ENCODE results near the gene RPL35A.
"Not testable (repeated sequence)": the region's sequence is repeated elsewhere in the genome, so short reads cannot be mapped to it uniquely, and the experiment has no call there.

Gene RPL35A

DNA sequence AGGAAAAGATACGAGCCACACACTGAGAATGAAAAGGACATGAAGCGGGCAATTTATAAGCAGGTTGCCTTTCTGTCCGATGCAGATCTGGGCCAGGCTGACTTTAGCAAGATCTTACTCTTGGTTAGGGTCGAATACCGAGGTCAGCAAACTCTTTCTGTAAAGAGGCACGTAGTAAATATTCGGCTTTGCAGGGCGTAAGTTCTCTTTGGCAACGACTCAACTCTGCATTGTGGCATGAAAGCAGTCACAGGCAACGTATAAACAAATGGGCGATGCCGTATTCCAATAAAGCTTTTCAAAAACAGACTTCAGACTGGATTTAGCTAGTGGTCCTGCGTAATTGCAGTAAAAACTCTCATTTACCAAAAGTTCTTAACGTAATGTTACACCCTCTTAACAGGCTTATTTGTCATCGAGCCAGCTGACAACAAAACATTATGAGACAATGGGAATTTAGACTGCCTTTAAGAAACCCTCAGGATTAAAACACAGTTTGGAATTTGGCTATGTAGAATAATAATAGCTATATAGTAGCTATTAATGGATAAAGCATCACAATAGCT is 13.1 kb upstream of the RPL35A start:
- peaks cover 3% of the 10 kb centered on the region for H3K4me1 Mint-ChIP-seq
- CTCF ChIA-PET, result interaction anchor here (0.6 to 2.1 kb wide), 3 partner anchors 8 to 32 kb away, joined by 3 to 5 read pairs (median 4); no protein-coding TSS in a partner anchor

DNA sequence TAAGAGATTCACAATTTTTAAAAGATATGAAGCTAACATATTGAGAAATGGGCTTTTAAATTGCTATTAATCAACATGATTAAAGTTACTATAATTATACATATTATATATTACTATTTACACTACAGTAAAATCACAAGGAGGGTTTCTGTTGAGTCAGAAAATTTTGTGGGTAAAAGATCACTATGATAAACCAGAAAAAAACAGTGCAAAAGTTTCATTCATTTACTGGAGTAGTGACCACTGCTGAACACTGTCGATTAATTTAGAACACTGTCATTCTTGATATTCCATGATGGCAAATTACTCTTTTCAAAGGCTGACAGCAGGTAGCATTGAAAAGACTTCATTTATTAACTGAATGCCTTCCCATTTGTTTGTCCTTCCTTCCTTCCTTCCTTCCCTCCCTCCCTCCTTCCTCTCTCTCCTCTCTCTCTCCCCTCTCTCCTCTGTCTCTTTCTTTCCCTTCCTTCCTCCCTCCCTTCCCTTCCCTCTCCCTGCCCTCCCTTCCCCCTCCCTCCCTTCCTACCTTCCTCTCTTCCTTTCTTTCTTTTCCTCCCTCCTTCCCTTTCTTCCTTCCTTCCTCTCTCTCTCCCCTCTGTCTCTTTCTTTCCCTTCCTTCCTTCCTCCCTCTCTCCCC is 9.1 kb upstream of the RPL35A start:
- no peak overlapping the region for H3K27ac Mint-ChIP-seq

More for the DNA sequence above, 13.1 kb upstream of the RPL35A start:
- no peaks in the 10 kb centered on the region for H3K9me3 Mint-ChIP-seq
- H3K27me3 Mint-ChIP-seq, result no peaks in the 10 kb centered on the region
- no peak overlapping the region for H3K4me3 Mint-ChIP-seq
- peaks cover 2% of the 10 kb centered on the region for H3K36me3 Mint-ChIP-seq
- H3K27ac Mint-ChIP-seq, result no peak overlapping the region
- DNase-seq, result no peak

DNA sequence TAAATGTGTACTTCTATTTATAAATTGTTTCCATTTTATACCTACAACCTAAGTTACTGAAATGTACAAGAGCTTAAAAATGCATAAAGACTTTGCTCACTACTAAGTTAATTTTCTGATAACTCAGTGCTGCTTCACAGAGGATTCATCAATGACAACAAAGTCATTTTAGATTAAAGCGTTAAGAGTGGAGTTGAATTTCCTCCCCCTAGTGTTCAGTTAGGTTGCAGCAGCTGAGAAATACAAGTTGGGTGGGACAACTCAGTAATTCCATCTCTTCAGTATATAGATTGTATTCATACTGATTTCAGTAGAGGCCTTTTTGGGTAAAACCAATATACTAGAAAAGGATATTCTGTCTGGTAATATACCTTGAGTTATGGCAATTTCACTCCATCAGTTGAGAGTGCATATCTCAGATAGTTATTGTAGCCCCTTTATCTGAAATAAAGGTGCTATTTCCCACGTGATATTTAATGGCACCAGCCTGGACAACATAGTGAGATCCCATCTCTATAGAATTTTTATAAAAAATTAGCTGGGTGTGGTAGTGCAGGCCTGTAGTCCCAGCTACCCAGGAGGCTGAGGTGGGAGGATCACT is 6.9 kb upstream of the RPL35A start:
- H3K9me3 Mint-ChIP-seq, result no peaks in the 10 kb centered on the region
- H3K27ac Mint-ChIP-seq, result no peak overlapping the region
- H3K4me1 Mint-ChIP-seq, result peaks cover 3% of the 10 kb centered on the region
- H3K27me3 Mint-ChIP-seq, result peaks cover 5% of the 10 kb centered on the region
- peak; percentile 40 for DNase-seq
- CTCF ChIA-PET, result interaction anchor here (1.1 to 2.4 kb wide), 7 partner anchors 13 to 343 kb away, joined by 3 to 23 read pairs (median 3); no protein-coding TSS in a partner anchor
- H3K4me3 Mint-ChIP-seq, result no peak overlapping the region
- H3K36me3 Mint-ChIP-seq, result peaks cover 2% of the 10 kb centered on the region

More for the DNA sequence above, 9.1 kb upstream of the RPL35A start:
- CTCF ChIA-PET, result interaction anchor here (2.4 kb wide), 1 partner anchor 34 kb away, joined by 23 read pairs; no protein-coding TSS in a partner anchor
- H3K4me3 Mint-ChIP-seq, result no peak overlapping the region
- peaks cover 3% of the 10 kb centered on the region for H3K4me1 Mint-ChIP-seq
- no peaks in the 10 kb centered on the region for H3K27me3 Mint-ChIP-seq
- H3K9me3 Mint-ChIP-seq, result no peaks in the 10 kb centered on the region
- peaks cover 2% of the 10 kb centered on the region for H3K36me3 Mint-ChIP-seq
- no peak for DNase-seq

DNA sequence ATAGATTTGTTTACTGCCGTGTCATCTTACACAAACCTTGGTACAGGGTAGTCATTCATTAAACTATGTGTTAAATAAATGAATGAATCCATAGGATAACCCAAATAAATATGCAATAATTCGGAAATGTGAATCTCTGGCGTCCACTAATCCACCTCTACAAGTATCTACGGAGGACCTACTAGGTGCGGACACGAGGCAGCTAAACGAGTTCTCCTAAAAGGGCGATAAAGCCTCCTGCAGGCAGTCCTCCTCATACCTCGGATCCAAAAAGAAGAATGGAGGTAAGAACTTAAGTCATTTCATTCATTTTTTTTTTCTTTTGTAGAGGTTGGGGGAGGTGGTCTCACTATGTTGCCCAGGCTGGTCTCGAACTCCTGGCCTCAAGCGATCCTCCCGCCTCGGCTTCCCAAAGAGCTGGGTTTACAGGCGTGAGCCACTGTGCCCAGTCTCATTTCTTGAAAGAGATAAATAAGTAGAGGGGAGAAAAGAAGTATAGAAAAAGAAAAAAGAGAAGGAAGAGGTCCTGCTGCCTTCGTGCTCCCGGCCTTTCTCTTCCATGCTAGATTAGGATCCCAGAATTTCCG is 706 bp upstream of the RPL35A start:
- CTCF ChIA-PET, result interaction anchor here (1.0 to 1.5 kb wide), 2 partner anchors 42 to 131 kb away, joined by 3 to 7 read pairs; no protein-coding TSS in a partner anchor
- DNase-seq, result no peak
- Mint-ChIP-seq H3K27me3 (peaks cover 5% of the 10 kb centered on the region), H3K4me3 (peak overlapping the region; percentile 93), H3K4me1 (peaks cover 41% of the 10 kb centered on the region), H3K36me3 (peaks cover 35% of the 10 kb centered on the region), H3K9me3 (no peaks in the 10 kb centered on the region), H3K27ac (peak overlapping the region; percentile 97)

DNA sequence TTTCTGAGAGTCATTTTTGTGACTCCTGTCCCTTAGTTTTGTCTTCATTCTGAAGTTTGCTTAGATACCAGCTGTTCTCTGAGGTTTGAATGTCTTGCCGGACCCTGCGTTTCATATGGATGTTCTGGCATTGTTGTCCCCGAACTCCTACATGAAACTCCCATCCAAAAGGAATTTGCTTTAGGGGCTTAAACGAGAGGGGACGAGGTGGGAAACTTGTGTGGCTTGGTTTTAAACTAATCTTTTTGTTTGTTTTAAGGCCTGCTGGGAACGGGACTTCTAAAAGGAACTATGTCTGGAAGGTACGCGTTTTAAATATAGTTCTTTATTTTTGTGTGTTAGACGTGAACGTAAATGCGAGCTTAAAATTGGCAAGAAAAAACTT is 679 bp downstream of the RPL35A start:
- CTCF ChIA-PET, result interaction anchor here (1.0 kb wide), 1 partner anchor 129 kb away, joined by 3 read pairs; no protein-coding TSS in a partner anchor
- Mint-ChIP-seq H3K36me3 (peaks cover 47% of the 10 kb centered on the region), H3K4me1 (peaks cover 48% of the 10 kb centered on the region), H3K27ac (peak overlapping the region; percentile 97), H3K27me3 (peaks cover 5% of the 10 kb centered on the region), H3K9me3 (no peaks in the 10 kb centered on the region), H3K4me3 (peak overlapping the region; percentile 93)
- DNase-seq, result no peak

DNA sequence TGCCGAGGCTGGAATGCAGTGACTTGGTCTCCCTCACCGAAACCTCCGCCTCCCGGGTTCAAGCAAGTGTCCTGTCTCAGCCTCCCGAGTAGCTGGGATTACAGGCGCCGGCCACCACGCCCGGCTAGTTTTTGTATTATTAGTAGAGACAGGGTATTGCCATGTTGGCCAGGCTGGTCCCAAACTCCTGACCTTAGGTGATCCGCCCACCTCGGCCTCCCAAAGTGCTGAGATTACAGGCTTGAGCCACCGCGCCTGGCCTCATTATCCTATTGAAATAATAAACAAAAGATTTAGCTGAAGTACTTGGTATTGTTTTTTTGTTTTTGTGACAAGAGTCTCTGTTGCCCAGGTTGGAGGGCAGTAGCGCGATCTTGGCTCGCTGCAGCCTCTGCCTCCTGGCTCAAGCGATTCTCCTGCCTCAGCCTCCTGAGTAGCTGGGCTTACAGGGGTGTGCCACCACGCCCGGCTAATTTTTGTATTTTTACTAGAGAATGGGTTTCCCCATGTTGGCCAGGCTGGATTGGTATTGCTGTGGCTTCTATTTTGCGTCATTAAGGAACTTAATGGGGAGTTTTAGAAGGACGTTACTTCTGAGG is 1.5 kb downstream of the RPL35A start:
- H3K9me3 Mint-ChIP-seq, result no peaks in the 10 kb centered on the region
- peak overlapping the region; percentile 97 for H3K27ac Mint-ChIP-seq
- DNase-seq, result no peak
- peaks cover 54% of the 10 kb centered on the region for H3K36me3 Mint-ChIP-seq
- peak overlapping the region; percentile 93 for H3K4me3 Mint-ChIP-seq
- CTCF ChIA-PET, result interaction anchor here (1.0 kb wide), 1 partner anchor 129 kb away, joined by 3 read pairs; no protein-coding TSS in a partner anchor
- peaks cover 48% of the 10 kb centered on the region for H3K4me1 Mint-ChIP-seq
- peaks cover 5% of the 10 kb centered on the region for H3K27me3 Mint-ChIP-seq

DNA sequence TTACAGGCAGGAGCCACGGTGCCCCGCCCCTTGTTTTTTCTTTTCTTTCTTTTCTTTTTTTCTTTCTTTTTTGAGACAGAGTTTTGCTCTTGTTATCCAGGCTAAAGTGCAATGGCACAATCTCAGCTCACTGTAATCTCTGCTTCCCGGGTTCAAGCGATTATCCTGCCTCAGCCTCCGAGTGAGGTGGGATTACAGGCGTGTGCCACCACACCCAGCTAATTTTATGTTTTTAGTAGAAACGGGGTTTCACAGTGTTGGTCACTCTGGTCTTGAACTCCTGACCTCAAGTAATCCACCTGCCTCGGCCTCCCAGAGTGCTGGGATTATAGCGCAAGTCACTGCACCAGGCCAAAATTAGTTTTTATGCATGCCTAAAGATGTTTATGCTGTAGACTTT is 2.5 kb downstream of the RPL35A start:
- H3K27ac Mint-ChIP-seq, result no peak overlapping the region
- H3K9me3 Mint-ChIP-seq, result no peaks in the 10 kb centered on the region
- peaks cover 2% of the 10 kb centered on the region for H3K27me3 Mint-ChIP-seq
- CTCF ChIA-PET, result no interaction called here
- H3K36me3 Mint-ChIP-seq, result peaks cover 64% of the 10 kb centered on the region
- no peak for DNase-seq
- H3K4me1 Mint-ChIP-seq, result peaks cover 57% of the 10 kb centered on the region
- H3K4me3 Mint-ChIP-seq, result peak overlapping the region; percentile 30

DNA sequence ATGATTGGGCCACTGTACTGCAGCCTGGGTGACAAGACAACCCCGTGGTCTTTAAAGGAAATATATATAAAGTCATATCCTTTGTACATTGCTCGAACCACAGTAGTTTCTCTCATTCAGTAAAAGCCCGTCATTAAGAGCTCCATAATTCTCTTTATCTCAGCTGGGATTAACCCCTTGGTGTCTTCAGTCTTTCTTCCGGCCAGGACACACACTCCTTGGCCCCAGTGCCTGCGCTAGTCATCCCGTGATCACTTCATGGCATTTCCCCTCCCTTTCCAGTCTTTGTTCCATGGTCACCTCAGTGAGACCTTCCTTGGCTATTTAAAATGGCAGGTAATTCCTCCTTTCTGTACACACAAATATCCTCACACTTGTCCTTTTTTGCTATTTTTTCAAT is 3.3 kb downstream of the RPL35A start:
- Mint-ChIP-seq H3K27me3 (no peaks in the 10 kb centered on the region), H3K27ac (peak overlapping the region; percentile 58), H3K9me3 (no peaks in the 10 kb centered on the region), H3K4me3 (peak overlapping the region; percentile 30), H3K36me3 (peaks cover 70% of the 10 kb centered on the region), H3K4me1 (peaks cover 65% of the 10 kb centered on the region)
- CTCF ChIA-PET, result no interaction called here
- DNase-seq, result no peak

DNA sequence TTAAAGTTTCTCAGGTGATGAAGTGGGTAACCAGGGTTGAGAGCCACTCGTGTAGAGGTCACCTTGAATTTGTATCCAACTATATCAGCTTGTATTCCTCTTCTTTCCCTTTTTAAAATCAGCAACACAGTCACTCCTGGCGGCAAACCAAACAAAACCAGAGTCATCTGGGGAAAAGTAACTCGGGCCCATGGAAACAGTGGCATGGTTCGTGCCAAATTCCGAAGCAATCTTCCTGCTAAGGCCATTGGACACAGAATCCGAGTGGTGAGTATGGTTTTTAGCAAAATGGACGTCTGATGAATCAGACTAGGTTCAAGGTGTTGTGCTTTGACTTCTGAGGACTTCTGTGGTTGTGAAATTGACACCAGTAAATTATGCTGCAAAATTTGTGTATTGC is 3.9 kb downstream of the RPL35A start:
- Mint-ChIP-seq H3K36me3 (peaks cover 73% of the 10 kb centered on the region), H3K4me3 (no peak overlapping the region), H3K27ac (no peak overlapping the region), H3K4me1 (peaks cover 70% of the 10 kb centered on the region), H3K9me3 (no peaks in the 10 kb centered on the region), H3K27me3 (no peaks in the 10 kb centered on the region)
- DNase-seq, result no peak
- CTCF ChIA-PET, result no interaction called here

DNA sequence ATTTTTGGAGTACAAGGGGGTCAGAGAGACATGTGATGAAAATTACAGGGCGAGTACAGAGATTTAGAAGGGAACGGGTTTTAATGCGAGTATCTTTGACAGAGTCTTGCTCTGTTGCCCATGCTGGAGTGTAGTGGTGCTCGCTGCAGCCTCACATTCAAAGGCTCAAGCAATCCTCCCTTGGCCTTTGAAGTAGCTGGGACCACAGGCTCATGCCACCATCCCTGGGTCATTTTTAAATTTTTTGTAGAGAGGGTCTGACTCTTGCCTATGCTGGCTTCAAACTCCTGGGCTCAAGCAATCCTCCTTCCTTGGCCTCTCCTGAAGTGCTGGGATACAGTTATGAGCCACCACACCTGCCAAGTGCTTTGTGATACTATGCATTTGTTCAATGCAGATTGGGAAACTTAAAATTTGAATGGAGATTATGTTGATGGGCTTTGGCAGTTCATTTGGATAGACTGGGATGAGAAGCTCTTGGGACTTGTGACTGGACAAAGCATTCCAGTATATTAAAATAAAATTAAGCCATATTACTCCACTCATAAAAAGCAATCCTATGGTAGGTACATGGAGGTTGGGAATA is 6.0 kb downstream of the RPL35A start:
- H3K27me3 Mint-ChIP-seq, result no peaks in the 10 kb centered on the region
- no peak for DNase-seq
- CTCF ChIA-PET, result no interaction called here
- peaks cover 71% of the 10 kb centered on the region for H3K36me3 Mint-ChIP-seq
- H3K4me3 Mint-ChIP-seq, result no peak overlapping the region
- H3K27ac Mint-ChIP-seq, result no peak overlapping the region
- H3K4me1 Mint-ChIP-seq, result peaks cover 73% of the 10 kb centered on the region
- no peaks in the 10 kb centered on the region for H3K9me3 Mint-ChIP-seq

DNA sequence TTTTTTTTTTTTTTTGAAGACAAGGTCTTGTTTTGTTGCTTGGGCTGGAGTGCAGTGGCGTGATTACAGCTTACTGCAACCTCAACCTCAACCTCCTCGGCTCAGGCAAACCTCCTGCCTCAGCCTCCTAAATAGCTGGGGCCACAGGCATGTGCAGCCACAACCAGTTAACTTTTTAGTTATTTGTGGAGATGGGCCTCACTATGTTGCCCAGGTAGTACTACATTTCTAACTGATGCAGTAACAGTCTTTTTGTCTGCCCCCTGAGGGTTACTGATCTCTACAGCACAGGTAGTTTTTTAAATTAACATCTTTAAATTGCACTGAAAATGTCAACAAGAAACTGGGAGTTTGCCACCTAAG is 6.6 kb downstream of the RPL35A start:
- CTCF ChIA-PET, result no interaction called here
- Mint-ChIP-seq H3K9me3 (no peaks in the 10 kb centered on the region), H3K36me3 (peaks cover 66% of the 10 kb centered on the region), H3K27me3 (no peaks in the 10 kb centered on the region), H3K4me1 (peaks cover 74% of the 10 kb centered on the region), H3K27ac (no peak overlapping the region), H3K4me3 (no peak overlapping the region)
- no peak for DNase-seq

DNA sequence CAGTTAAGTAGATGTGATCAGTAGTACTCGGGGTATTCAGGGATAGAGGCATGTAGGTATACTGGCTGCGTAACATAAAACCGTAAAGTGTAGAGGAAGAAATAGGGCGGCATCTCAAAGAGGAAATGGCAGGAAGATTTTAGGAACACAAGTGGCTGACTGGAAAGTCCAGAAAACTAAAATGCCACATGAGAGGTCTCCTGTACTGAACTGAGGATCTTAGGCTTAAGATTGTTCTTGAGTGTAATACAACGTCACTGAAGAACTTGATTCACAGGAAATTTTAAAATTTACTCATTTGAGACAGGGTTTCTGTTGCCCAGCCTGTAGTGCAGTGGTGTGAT is 7.8 kb downstream of the RPL35A start:
- Mint-ChIP-seq H3K4me1 (peaks cover 76% of the 10 kb centered on the region), H3K27me3 (no peaks in the 10 kb centered on the region), H3K36me3 (peaks cover 58% of the 10 kb centered on the region), H3K9me3 (no peaks in the 10 kb centered on the region), H3K4me3 (no peak overlapping the region), H3K27ac (no peak overlapping the region)
- no peak for DNase-seq
- CTCF ChIA-PET, result interaction anchor here (0.5 kb wide), 1 partner anchor 1883 kb away, joined by 4 read pairs; no protein-coding TSS in a partner anchor

DNA sequence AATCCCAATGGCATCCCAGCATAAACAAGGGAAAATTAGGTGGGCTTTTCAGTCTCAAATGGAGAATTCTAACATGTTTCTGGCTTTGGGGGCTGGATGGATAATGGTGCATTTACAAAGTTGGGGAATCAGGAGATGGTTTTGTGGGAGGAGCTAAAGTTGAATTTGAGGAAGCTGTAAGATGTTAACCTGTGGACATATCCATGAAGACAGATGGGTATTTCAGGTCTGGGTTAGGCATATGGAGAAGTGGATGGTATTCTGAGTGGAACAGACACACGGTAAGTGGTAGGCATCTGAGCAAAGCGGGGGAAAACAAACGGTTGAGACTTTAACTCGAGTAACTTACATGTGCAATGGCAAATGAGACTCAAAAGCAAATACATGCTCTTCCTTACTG is 8.4 kb downstream of the RPL35A start:
- CTCF ChIA-PET, result interaction anchor here (1.7 kb wide), 1 partner anchor 122 kb away, joined by 5 read pairs; no protein-coding TSS in a partner anchor
- peak overlapping the region; percentile 76 for H3K4me3 Mint-ChIP-seq
- H3K9me3 Mint-ChIP-seq, result no peaks in the 10 kb centered on the region
- peak overlapping the region; percentile 29 for H3K27ac Mint-ChIP-seq
- peaks cover 53% of the 10 kb centered on the region for H3K36me3 Mint-ChIP-seq
- DNase-seq, result no peak
- peaks cover 73% of the 10 kb centered on the region for H3K4me1 Mint-ChIP-seq
- H3K27me3 Mint-ChIP-seq, result peaks cover 4% of the 10 kb centered on the region

DNA sequence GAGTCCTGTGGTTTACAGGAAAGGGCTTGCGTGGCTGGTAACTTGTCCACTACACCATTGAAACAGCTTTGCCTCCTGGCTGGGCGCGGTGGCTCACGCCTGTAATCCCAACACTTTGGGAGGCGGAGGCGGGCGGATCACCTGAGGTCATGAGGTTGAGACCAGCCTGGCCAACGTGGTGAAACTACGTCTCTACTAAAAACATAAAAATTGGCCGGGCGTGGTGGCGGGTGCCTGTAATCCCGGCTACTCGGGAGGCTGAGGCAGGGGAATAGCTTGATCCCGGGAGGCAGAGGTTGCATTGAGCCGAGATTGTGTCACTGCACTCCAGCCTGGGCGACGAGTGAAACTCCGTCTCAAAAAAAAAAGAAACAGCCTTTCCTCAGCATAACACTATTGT is 8.9 kb downstream of the RPL35A start:
- peak overlapping the region; percentile 95 for H3K27ac Mint-ChIP-seq
- not testable (repeated sequence) for H3K9me3 Mint-ChIP-seq, H3K27me3 Mint-ChIP-seq, DNase-seq
- peaks cover 68% of the 10 kb centered on the region for H3K4me1 Mint-ChIP-seq
- peaks cover 48% of the 10 kb centered on the region for H3K36me3 Mint-ChIP-seq
- H3K4me3 Mint-ChIP-seq, result peak overlapping the region; percentile 76
- CTCF ChIA-PET, result interaction anchor here (1.7 kb wide), 1 partner anchor 121 kb away, joined by 5 read pairs; no protein-coding TSS in a partner anchor

Measured in activated naive CD4-positive, alpha-beta T cell treated with anti-CD3 and anti-CD28 coated beads, Interleukin-2, amount 10 ng/mL, durations not matched to agents 7 days and 5 days (primary cell).